ENCODE results near the gene RAPH1. TPM values are rescaled to one million over a fixed set of nuclear protein-coding genes. Genes with fewer than 3 reads are reported as not detected.

The RAPH1 gene
- total and polyA plus RNA-seq, 9 of the 15 experiments (the other 6 are each of a cell fraction or from before 2014, with no cell fraction given): 0.07 to 0.71 (median 0.27) TPM

- TF ChIP-seq, protein P1, sequence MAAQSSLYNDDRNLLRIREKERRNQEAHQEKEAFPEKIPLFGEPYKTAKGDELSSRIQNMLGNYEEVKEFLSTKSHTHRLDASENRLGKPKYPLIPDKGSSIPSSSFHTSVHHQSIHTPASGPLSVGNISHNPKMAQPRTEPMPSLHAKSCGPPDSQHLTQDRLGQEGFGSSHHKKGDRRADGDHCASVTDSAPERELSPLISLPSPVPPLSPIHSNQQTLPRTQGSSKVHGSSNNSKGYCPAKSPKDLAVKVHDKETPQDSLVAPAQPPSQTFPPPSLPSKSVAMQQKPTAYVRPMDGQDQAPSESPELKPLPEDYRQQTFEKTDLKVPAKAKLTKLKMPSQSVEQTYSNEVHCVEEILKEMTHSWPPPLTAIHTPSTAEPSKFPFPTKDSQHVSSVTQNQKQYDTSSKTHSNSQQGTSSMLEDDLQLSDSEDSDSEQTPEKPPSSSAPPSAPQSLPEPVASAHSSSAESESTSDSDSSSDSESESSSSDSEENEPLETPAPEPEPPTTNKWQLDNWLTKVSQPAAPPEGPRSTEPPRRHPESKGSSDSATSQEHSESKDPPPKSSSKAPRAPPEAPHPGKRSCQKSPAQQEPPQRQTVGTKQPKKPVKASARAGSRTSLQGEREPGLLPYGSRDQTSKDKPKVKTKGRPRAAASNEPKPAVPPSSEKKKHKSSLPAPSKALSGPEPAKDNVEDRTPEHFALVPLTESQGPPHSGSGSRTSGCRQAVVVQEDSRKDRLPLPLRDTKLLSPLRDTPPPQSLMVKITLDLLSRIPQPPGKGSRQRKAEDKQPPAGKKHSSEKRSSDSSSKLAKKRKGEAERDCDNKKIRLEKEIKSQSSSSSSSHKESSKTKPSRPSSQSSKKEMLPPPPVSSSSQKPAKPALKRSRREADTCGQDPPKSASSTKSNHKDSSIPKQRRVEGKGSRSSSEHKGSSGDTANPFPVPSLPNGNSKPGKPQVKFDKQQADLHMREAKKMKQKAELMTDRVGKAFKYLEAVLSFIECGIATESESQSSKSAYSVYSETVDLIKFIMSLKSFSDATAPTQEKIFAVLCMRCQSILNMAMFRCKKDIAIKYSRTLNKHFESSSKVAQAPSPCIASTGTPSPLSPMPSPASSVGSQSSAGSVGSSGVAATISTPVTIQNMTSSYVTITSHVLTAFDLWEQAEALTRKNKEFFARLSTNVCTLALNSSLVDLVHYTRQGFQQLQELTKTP (IDR thresholded peaks at IDR 0.05; ENCODE audit: low read depth in 1 of 2, partially characterized antibody in 2 of 2): no peak
- TF ChIP-seq MEF2D (tag; conservative IDR thresholded peaks at IDR 0.05; ENCODE audit: low read depth): no peak
Observed at GRCh38 chr2:203440671-203441070, 94.4 kb downstream of the RAPH1 start (continued).

DNA sequence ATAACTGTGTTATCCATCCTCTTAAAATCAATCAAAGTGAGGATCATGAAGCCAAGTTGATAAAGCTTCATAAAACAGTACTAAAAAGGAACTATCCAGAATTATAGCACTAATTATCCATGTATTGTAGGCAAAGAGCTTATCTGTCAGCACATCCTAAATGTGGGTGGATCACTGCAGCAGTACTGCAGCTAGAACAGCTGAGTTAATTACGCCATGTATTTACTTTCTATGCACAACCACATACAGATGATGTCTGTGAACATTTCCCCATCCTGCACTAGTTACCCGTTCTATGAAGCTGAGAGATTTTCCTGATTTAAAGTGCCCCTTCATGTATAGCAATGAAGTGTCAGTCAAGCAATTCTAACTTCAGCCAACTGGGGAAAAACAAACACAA, 96.6 kb downstream of the RAPH1 start:
- WGBS (ENCODE audit: insufficient coverage, low coverage, missing lambda C conversion rate): 33% methylated on average over 2 of the region's 2 CpGs
- H2AFZ ChIP-seq (ENCODE audit: low read depth, low read length): no peak overlapping the region
- no peak for FAIRE-seq
- DNase-seq (ENCODE audit: extremely low read depth in 1 of 4, low spot score in 3 of 4): no peak
- ChIA-PET POLR2A (no interaction called here), CTCF (ENCODE audit: low intra/inter-chr PET ratio) (no interaction called here)
- H3K27ac ChIP-seq (ENCODE audit: extremely low read depth, low read depth, low read length): no peak overlapping the region
- no peaks in the 10 kb centered on the region for H3K79me2 ChIP-seq (ENCODE audit: control insufficient read depth, insufficient read depth, low read length)
- H3K36me3 ChIP-seq (ENCODE audit: control insufficient read depth, insufficient read depth, low read length): no peaks in the 10 kb centered on the region
- H3K4me2 ChIP-seq (ENCODE audit: insufficient read depth, low read length): no peak overlapping the region
- H4K20me1 ChIP-seq (replicated peaks; ENCODE audit: control insufficient read depth, insufficient read depth, low read length): no peaks in the 10 kb centered on the region
- no peaks in the 10 kb centered on the region for H3K9me1 ChIP-seq (ENCODE audit: control insufficient read depth, insufficient read depth, low read length)
- in situ Hi-C loops (cut with MboI) (no loop called here), intact Hi-C loops (cut with micrococcal nuclease) (no loop called here)
- H3K9ac ChIP-seq (ENCODE audit: insufficient read depth in 1 of 2, low read depth in 2 of 2, low read length in 2 of 2): no peak overlapping the region
- peaks cover 0 to 5% of the 10 kb centered on the region in 2 experiments; a peak in 2 of 5 replicates for H3K4me1 ChIP-seq (replicated peaks in 1 of 2; ENCODE audit: control insufficient read depth in 2 of 2, insufficient read depth in 2 of 2, low read length in 2 of 2)
- ATAC-seq: no peak
- no TSS peak for BruUV-seq (replicated peaks)
- H3K27me3 ChIP-seq (ENCODE audit: control insufficient read depth in 2 of 2, insufficient read depth in 2 of 2, low read length in 2 of 2): no peaks in the 10 kb centered on the region
- no peaks in the 10 kb centered on the region for H3K9me3 ChIP-seq (replicated peaks; ENCODE audit: control insufficient read depth, insufficient read depth, low read depth, low read length)
- no peak overlapping the region for H3K4me3 ChIP-seq
- TF ChIP-seq ETV6 (IDR thresholded peaks at IDR 0.05; ENCODE audit: borderline replicate concordance in 1 of 2, low read depth in 2 of 2, low read length in 1 of 2) (no peak), ETV6 (CRISPR knock-in tag; IDR thresholded peaks at IDR 0.05; ENCODE audit: borderline replicate concordance) (no peak), PREB (CRISPR knock-in tag; IDR thresholded peaks at IDR 0.05) (no peak), HDAC1 (IDR thresholded peaks at IDR 0.05) (no peak), ZNF717 (CRISPR knock-in tag; IDR thresholded peaks at IDR 0.05) (no peak), ZFPM2 (CRISPR knock-in tag; IDR thresholded peaks at IDR 0.05) (no peak), NFE2L1 (tag; IDR thresholded peaks at IDR 0.05; ENCODE audit: borderline replicate concordance, low read depth) (no peak), MEIS2 (IDR thresholded peaks at IDR 0.05; ENCODE audit: partially characterized antibody) (no peak)
- TF ChIP-seq, protein P2, sequence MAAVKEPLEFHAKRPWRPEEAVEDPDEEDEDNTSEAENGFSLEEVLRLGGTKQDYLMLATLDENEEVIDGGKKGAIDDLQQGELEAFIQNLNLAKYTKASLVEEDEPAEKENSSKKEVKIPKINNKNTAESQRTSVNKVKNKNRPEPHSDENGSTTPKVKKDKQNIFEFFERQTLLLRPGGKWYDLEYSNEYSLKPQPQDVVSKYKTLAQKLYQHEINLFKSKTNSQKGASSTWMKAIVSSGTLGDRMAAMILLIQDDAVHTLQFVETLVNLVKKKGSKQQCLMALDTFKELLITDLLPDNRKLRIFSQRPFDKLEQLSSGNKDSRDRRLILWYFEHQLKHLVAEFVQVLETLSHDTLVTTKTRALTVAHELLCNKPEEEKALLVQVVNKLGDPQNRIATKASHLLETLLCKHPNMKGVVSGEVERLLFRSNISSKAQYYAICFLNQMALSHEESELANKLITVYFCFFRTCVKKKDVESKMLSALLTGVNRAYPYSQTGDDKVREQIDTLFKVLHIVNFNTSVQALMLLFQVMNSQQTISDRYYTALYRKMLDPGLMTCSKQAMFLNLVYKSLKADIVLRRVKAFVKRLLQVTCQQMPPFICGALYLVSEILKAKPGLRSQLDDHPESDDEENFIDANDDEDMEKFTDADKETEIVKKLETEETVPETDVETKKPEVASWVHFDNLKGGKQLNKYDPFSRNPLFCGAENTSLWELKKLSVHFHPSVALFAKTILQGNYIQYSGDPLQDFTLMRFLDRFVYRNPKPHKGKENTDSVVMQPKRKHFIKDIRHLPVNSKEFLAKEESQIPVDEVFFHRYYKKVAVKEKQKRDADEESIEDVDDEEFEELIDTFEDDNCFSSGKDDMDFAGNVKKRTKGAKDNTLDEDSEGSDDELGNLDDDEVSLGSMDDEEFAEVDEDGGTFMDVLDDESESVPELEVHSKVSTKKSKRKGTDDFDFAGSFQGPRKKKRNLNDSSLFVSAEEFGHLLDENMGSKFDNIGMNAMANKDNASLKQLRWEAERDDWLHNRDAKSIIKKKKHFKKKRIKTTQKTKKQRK (IDR thresholded peaks at IDR 0.05; ENCODE audit: borderline replicate concordance, low read depth, low read length): no peak

All from K562 (cell line).